Common myeloid progenitor, CD34-positive (primary cell): Measurements from ENCODE around the gene CXorf38.
A peak's percentile ranks its signal among the peaks of the same experiment; 100 is the strongest.
"Not testable (repeated sequence)": the region's sequence is repeated elsewhere in the genome, so short reads cannot be mapped to it uniquely, and the experiment has no call there.

ENCODE experiments used
- CTCF ChIA-PET: fragments of 350-600 bp; sonication (Branson Sonifier 250); formaldehyde crosslinking; loops from one replicate; lab custom pipeline; 2021; ENCODE audit warnings: antibody characterized with exemption; lab: Charles Lee
- POLR2A ChIA-PET: fragments of 350-600 bp; sonication (Branson Sonifier 250); formaldehyde crosslinking; loops from one replicate; lab custom pipeline; 2021; ENCODE audit warnings: antibody characterized with exemption; lab: Charles Lee
- DNase-seq, 3 donors: peaks; one replicate each; pipeline versions ENCODE4 v3.0.0 to v3.0.0-alpha.2; 2013
- H3K27ac ChIP-seq, 2 experiments: 1 replicate in 1 of 2; 2 replicates in 1 of 2; pipeline ENCODE4 v1.7.0; 2013; ENCODE audit warnings: inconsistent platforms in 2 of 2, low read length in 2 of 2, mild to moderate bottlenecking in 2 of 2, low read depth in 1 of 2, moderate library complexity in 1 of 2; ENCODE audit not compliant: severe bottlenecking in 2 of 2, insufficient read depth in 1 of 2, poor library complexity in 1 of 2
- H3K27me3 ChIP-seq, 5 experiments: replicated peaks in 2 of 5; 1 replicate in 3 of 5; 2 replicates in 2 of 5; pipeline versions ENCODE4 v1.6.1 to v1.7.0; 2013; ENCODE audit warnings: low read length in 4 of 5, mild to moderate bottlenecking in 2 of 5, moderate library complexity in 2 of 5, inconsistent platforms in 1 of 5; ENCODE audit not compliant: insufficient read depth in 5 of 5, control insufficient read depth in 4 of 5
- H3K36me3 ChIP-seq, 4 experiments: 1 replicate in 2 of 4; 2 replicates in 2 of 4; pipeline versions ENCODE4 v1.6.1 to v1.7.0; 2013; ENCODE audit warnings: low read length in 3 of 4, control low read depth in 1 of 4, mild to moderate bottlenecking in 1 of 4; ENCODE audit not compliant: control insufficient read depth in 4 of 4, insufficient read depth in 4 of 4
- H3K4me1 ChIP-seq, 4 experiments: 1 replicate in 3 of 4; 2 replicates in 1 of 4; pipeline versions ENCODE4 v1.6.1 to v1.7.1; 2013; ENCODE audit warnings: low read length in 3 of 4, mild to moderate bottlenecking in 3 of 4, control low read depth in 1 of 4, inconsistent platforms in 1 of 4, moderate library complexity in 1 of 4; ENCODE audit not compliant: control insufficient read depth in 4 of 4, insufficient read depth in 4 of 4; ENCODE audit errors: control extremely low read depth in 1 of 4
- H3K4me3 ChIP-seq, 7 experiments: 1 replicate in 4 of 7; 2 replicates in 3 of 7; pipeline versions ENCODE4 v1.5.1 to v1.7.0; 2013; ENCODE audit warnings: mild to moderate bottlenecking in 7 of 7, low read length in 6 of 7, moderate library complexity in 6 of 7, inconsistent platforms in 2 of 7, low read depth in 2 of 7, control low read depth in 1 of 7; ENCODE audit not compliant: insufficient read depth in 4 of 7, control insufficient read depth in 1 of 7; ENCODE audit errors: extremely low read depth in 1 of 7
- H3K9me3 ChIP-seq, 5 experiments: 1 replicate in 4 of 5; 2 replicates in 1 of 5; pipeline versions ENCODE4 v1.6.1 to v1.7.1; 2013; ENCODE audit warnings: low read length in 4 of 5, mild to moderate bottlenecking in 2 of 5, inconsistent platforms in 1 of 5, low read depth in 1 of 5, moderate library complexity in 1 of 5; ENCODE audit not compliant: control insufficient read depth in 4 of 5, insufficient read depth in 2 of 5; ENCODE audit errors: control extremely low read depth in 1 of 5
- WGBS: methylation state at CpG from one replicate; pipeline ENCODE4 v1.1.5; 2013; ENCODE audit not compliant: insufficient coverage; 5-methylcytosine and 5-hydroxymethylcytosine counted together

CXorf38 gene

DNA sequence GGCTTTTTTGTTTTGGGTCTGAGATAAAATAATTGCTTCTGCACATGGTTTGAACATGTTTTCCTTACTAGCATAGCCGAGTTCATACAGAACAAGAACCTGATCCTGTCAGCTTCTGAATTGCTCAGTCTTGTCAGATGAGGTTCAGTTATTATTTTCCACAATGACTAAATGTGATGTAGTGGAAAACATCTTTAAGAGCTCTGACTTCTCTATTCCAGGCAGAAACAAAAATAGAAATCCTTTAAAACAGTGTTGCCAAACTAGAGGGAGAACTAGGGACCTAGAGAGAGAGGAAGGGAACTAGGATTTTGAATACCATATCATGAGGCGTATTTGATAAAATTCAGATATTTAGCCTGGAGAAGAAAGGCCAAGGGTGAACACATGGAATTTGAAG, 64.5 kb downstream of the CXorf38 start:
- WGBS: no CpG with 5 or more reads among the region's 2 CpGs

DNA sequence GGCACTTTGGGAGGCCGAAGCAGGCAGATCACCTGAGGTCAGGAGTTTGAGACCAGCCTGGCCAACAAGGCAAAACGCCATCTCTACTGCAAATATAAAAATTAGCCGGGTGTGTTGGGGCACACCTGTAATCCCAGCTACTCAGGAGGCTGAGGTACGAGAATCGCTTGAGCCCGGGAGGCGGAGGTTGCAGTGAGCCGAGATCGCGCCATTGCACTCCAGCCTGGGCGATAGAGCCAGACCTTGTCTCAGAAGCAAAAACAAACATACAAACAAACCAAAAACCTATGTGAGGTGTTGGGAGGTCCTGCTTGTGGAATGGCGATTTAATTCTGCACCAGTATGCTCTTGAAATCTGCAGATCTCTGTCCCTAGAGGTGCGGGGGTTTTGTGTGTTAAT, 65.2 kb downstream of the CXorf38 start:
- POLR2A ChIA-PET, H3K9me3 ChIP-seq, DNase-seq, H3K27ac ChIP-seq, H3K36me3 ChIP-seq: not testable (repeated sequence)
- H3K4me1 ChIP-seq: peaks cover 0 to 13% (median 9%) of the 10 kb centered on the region in 4 experiments
- CTCF ChIA-PET: interaction anchor here (0.9 kb wide), 2 partner anchors 38 to 68 kb away, joined by 3 read pairs; no protein-coding TSS in a partner anchor
- 88% methylated on average over 5 of the region's 13 CpGs for WGBS
- H3K4me3 ChIP-seq: peak overlapping the region in 3 of 7 experiments; percentile 73 to 89 (median 74)
- peaks cover 0 to 42% (median 0%) of the 10 kb centered on the region in 5 experiments for H3K27me3 ChIP-seq

More for the DNA sequence above, 64.5 kb downstream of the CXorf38 start:
- H3K9me3 ChIP-seq: peaks cover 0 to 6% (median 0%) of the 10 kb centered on the region in 5 experiments
- H3K27ac ChIP-seq: no peak overlapping the region
- ChIA-PET CTCF (no interaction called here), POLR2A (no interaction called here)
- H3K4me3 ChIP-seq: no peak overlapping the region
- no peak for DNase-seq
- no peaks in the 10 kb centered on the region for H3K36me3 ChIP-seq
- H3K27me3 ChIP-seq: peaks cover 0 to 46% (median 0%) of the 10 kb centered on the region in 5 experiments
- peaks cover 0 to 13% (median 9%) of the 10 kb centered on the region in 4 experiments for H3K4me1 ChIP-seq

DNA sequence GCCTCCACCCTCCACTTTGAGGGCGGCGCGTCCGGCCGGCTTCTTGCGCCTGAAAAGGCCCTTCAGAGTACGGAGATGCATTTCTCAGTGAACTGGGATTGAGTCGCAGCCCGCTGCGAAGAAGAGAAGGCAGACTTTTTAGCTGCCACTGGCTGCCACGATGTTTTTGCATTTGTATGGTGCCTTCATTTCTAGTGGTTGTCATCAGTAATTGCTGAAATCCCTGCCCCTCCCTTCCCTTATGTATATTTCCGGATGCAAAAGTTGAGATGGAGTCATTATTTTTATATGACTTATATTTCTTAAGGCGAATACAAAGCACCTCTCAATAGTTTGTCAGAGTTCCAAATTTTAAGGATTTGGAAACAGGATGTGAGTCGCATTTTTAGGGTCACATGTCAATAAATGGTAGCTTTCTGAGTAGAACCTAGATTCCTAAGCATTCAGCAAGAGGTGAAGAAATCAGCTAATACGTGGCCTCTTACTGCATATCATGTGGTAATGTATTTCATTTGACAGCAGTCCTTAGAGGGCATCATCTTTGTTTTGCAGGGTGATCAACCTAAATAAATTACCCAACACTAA, 65.9 kb downstream of the CXorf38 start:
- CTCF ChIA-PET: interaction anchor here (0.8 to 0.9 kb wide), 3 partner anchors 11 to 69 kb away, joined by 3 to 4 read pairs (median 3); no protein-coding TSS in a partner anchor
- peaks cover 0 to 13% (median 9%) of the 10 kb centered on the region in 4 experiments for H3K4me1 ChIP-seq
- peak overlapping the region; percentile 46 to 89 (median 74) for H3K4me3 ChIP-seq
- peaks cover 0 to 37% (median 0%) of the 10 kb centered on the region in 5 experiments for H3K27me3 ChIP-seq
- 37% methylated on average over 12 of the region's 15 CpGs for WGBS
- DNase-seq: peak in 2 of 3 donors; percentile 61 to 71
- H3K36me3 ChIP-seq: no peaks in the 10 kb centered on the region
- peaks cover 0 to 6% (median 0%) of the 10 kb centered on the region in 5 experiments for H3K9me3 ChIP-seq
- peak overlapping the region in 1 of 2 experiments; percentile 82 for H3K27ac ChIP-seq
- POLR2A ChIA-PET: no interaction called here

GRCh38 chrX:40580537-40581335, 66.6 kb downstream of the CXorf38 start, which contains the start of gene ATP6AP2:
TSS of gene ATP6AP2 (plus strand) at chrX:40580970. CDS start at chrX:40581066, 96 bp downstream.
- H3K4me1 ChIP-seq: peaks cover 0 to 13% (median 9%) of the 10 kb centered on the region in 4 experiments
- H3K9me3 ChIP-seq: peaks cover 0 to 6% (median 0%) of the 10 kb centered on the region in 5 experiments
- DNase-seq: peak; percentile 92 to 96 (median 96)
- POLR2A ChIA-PET: interaction anchor here (0.6 to 1.0 kb wide), 2 partner anchors 37 to 43 kb away, joined by 3 to 4 read pairs; no protein-coding TSS in a partner anchor
- CTCF ChIA-PET: interaction anchor here (0.8 to 0.9 kb wide), 2 partner anchors 10 to 37 kb away, joined by 3 to 4 read pairs; no protein-coding TSS in a partner anchor
- no peaks in the 10 kb centered on the region for H3K36me3 ChIP-seq
- 37% methylated on average over 89 of the region's 89 CpGs for WGBS
- H3K27ac ChIP-seq: peak within 1 kb of the TSS in 1 of 2 experiments; percentile 82
- H3K4me3 ChIP-seq: peak within 1 kb of the TSS; percentile 46 to 89 (median 74)
- H3K27me3 ChIP-seq: peaks cover 0 to 40% (median 0%) of the 10 kb centered on the region in 5 experiments

GRCh38 chrX:40579900-40580536, 67.3 kb downstream of the CXorf38 start:
- peak overlapping the region; percentile 46 to 89 (median 74) for H3K4me3 ChIP-seq
- peaks cover 0 to 40% (median 0%) of the 10 kb centered on the region in 5 experiments for H3K27me3 ChIP-seq
- ChIA-PET CTCF (no interaction called here), POLR2A (interaction anchor here (1.0 kb wide), 1 partner anchor 36 kb away, joined by 4 read pairs; no protein-coding TSS in a partner anchor)
- H3K27ac ChIP-seq: peak overlapping the region in 1 of 2 experiments; percentile 82
- 52% methylated on average over 8 of the region's 12 CpGs for WGBS
- H3K4me1 ChIP-seq: peaks cover 0 to 13% (median 9%) of the 10 kb centered on the region in 4 experiments
- no peaks in the 10 kb centered on the region for H3K36me3 ChIP-seq
- DNase-seq: peak in 1 of 3 donors; percentile 4
- peaks cover 0 to 6% (median 0%) of the 10 kb centered on the region in 5 experiments for H3K9me3 ChIP-seq

DNA sequence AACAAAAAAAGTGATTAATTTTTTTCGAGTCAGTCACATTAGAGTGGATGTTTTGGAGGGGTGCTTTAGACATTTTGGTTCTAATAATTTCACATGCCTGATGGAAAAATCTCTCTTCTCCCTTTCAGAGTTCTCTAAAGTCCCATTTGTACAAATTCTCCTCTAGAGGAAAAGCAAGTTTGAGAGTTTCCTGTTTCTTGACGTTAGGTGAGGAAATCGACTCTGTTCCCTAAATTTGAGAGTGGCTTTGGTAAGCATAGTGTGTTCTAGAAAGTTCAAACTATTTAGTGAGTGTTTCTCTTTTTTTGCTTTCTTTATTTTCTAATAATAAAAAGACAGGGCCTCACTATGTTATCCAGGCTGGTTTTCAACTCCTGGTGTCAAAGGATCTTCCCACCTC, 68.2 kb downstream of the CXorf38 start:
- H3K9me3 ChIP-seq: peaks cover 0 to 6% (median 0%) of the 10 kb centered on the region in 5 experiments
- no peaks in the 10 kb centered on the region for H3K36me3 ChIP-seq
- peaks cover 0 to 40% (median 0%) of the 10 kb centered on the region in 5 experiments for H3K27me3 ChIP-seq
- ChIA-PET POLR2A (no interaction called here), CTCF (no interaction called here)
- H3K4me1 ChIP-seq: peaks cover 0 to 13% (median 9%) of the 10 kb centered on the region in 4 experiments
- H3K27ac ChIP-seq: no peak overlapping the region
- no CpG with 5 or more reads among the region's 3 CpGs for whole genome bisulfite sequencing
- no peak for DNase-seq
- H3K4me3 ChIP-seq: no peak overlapping the region
